ENCODE measurements around the gene GPM6B.

Gene GPM6B

DNA sequence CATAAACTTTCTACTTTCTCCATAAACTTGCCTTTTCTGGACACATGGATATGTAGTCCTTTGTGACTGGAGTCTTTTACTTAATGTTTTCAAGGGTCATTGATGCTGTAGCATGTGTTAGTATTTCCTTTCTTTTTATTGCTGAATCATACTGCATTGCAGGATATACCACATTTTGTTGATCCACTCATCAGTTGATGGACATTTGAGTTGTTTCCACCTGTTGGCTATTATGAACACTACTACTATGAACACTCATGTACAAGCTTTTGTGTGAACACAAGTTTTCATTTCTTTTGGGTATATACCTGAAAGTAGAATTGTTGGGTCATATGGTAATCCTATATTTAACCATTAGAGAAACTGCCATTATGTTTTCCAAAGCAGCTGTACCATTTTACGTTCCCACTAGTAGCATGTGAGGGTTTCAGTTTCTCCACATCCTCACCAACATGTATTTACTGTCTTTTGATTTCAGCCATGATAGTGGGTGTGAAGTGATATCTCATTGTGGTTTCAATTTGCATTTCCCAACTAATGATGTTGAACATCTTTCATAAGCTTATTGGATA lies 26.3 kb upstream of the GPM6B start:
- FAIRE-seq (peak; percentile 50), DNase-seq (ENCODE audit: insufficient read length, low spot score) (no peak)
- TF ChIP-seq POLR2A (IDR thresholded peaks at IDR 0.05; ENCODE audit: low read depth, low read length): no peak

- TF ChIP-seq PAX5 (IDR thresholded peaks at IDR 0.05; ENCODE audit: insufficient read depth, low read length, severe bottlenecking): no peak
- FAIRE-seq (no peak), DNase-seq (ENCODE audit: insufficient read length, low spot score) (no peak)
Observed at GRCh38 chrX:13840121-13840520, 23.2 kb upstream of the GPM6B start.

DNA sequence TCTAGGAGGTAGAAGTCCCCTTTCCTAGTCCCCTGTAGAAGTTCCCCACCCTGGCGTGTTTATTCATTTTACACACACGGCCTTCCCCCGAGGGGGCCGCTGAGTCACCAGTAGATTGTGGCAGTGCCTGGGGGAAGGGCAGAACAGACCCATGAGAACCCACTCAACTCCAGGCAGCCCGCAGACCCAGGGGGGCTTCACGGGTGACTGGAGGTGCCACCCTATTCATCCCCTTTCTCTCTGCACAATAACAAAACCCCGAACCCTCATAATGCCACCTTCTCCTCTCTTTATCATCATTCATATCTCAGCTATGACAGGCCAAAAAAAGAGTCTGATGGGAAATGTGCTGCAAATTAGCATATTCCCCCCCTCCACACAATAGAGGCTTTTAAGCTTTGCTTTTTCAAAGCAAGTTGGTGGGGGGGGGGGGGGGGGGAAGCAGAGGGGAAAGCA lies 20.4 kb upstream of the GPM6B start:
- DNase-seq (ENCODE audit: insufficient read length, low spot score) (no peak), FAIRE-seq (no peak)
- no peak for TF ChIP-seq POLR2AphosphoS5 (IDR thresholded peaks at IDR 0.05; ENCODE audit: low read depth, low read length)
- TF ChIP-seq TAF1 (IDR thresholded peaks at IDR 0.05; ENCODE audit: low read depth, low read length): no peak
- no peak for TF ChIP-seq POU2F2 (IDR thresholded peaks at IDR 0.05; ENCODE audit: low read depth, low read length)
- no peak for TF ChIP-seq SPI1 (IDR thresholded peaks at IDR 0.05; ENCODE audit: low read depth, low read length)
- no peak for TF ChIP-seq POLR2A (IDR thresholded peaks at IDR 0.05; ENCODE audit: low read depth, low read length)
- no peak for TF ChIP-seq PAX5 (IDR thresholded peaks at IDR 0.05; ENCODE audit: insufficient read depth, low read length, severe bottlenecking)

- FAIRE-seq: no peak
- no peak for DNase-seq (ENCODE audit: insufficient read length, low spot score)
- TF ChIP-seq PAX5 (IDR thresholded peaks at IDR 0.05; ENCODE audit: insufficient read depth, low read length, severe bottlenecking) (no peak), POLR2AphosphoS5 (IDR thresholded peaks at IDR 0.05; ENCODE audit: low read depth, low read length) (no peak), SPI1 (IDR thresholded peaks at IDR 0.05; ENCODE audit: low read depth, low read length) (no peak), POLR2A (IDR thresholded peaks at IDR 0.05; ENCODE audit: low read depth, low read length) (no peak), TAF1 (IDR thresholded peaks at IDR 0.05; ENCODE audit: low read depth, low read length) (no peak), POU2F2 (IDR thresholded peaks at IDR 0.05; ENCODE audit: low read depth, low read length) (no peak)
Observed at GRCh38 chrX:13836575-13836974, 19.7 kb upstream of the GPM6B start.

- DNase-seq (ENCODE audit: insufficient read length, low spot score) (no peak), FAIRE-seq (peak; percentile 48)
- no peak for TF ChIP-seq SPI1 (IDR thresholded peaks at IDR 0.05; ENCODE audit: low read depth, low read length)
- no peak for TF ChIP-seq PAX5 (IDR thresholded peaks at IDR 0.05; ENCODE audit: insufficient read depth, low read length, severe bottlenecking)
- TF ChIP-seq TAF1 (IDR thresholded peaks at IDR 0.05; ENCODE audit: low read depth, low read length): no peak
- no peak for TF ChIP-seq POLR2AphosphoS5 (IDR thresholded peaks at IDR 0.05; ENCODE audit: low read depth, low read length)
- TF ChIP-seq POU2F2 (IDR thresholded peaks at IDR 0.05; ENCODE audit: low read depth, low read length): no peak
- no peak for TF ChIP-seq POLR2A (IDR thresholded peaks at IDR 0.05; ENCODE audit: low read depth, low read length)
Observed at GRCh38 chrX:13835825-13836224, 18.9 kb upstream of the GPM6B start.

DNA sequence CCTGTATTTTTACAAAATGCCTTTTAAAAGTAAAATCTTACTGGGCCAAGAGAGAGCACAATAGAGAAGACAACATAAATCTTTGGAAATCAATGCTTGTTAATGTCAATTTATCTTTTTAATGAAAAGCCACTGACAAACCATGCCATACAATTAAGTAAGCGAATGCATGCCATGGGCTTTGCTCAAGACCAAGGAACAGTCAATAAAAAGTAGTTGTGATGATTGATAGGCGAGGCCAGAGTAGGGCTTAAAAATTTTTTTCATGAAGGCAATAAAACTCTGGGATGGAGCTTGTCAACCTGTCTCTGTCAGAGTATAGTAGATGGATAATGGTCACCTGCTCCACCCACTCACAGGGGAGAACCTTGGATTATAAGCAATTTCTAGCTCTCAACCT lies 17.5 kb upstream of the GPM6B start:
- no peak for TF ChIP-seq POU2F2 (IDR thresholded peaks at IDR 0.05; ENCODE audit: low read depth, low read length)
- TF ChIP-seq POLR2A (IDR thresholded peaks at IDR 0.05; ENCODE audit: low read depth, low read length): no peak
- no peak for TF ChIP-seq POLR2AphosphoS5 (IDR thresholded peaks at IDR 0.05; ENCODE audit: low read depth, low read length)
- TF ChIP-seq PAX5 (IDR thresholded peaks at IDR 0.05; ENCODE audit: insufficient read depth, low read length, severe bottlenecking): no peak
- TF ChIP-seq SPI1 (IDR thresholded peaks at IDR 0.05; ENCODE audit: low read depth, low read length): no peak
- TF ChIP-seq TAF1 (IDR thresholded peaks at IDR 0.05; ENCODE audit: low read depth, low read length): no peak
- DNase-seq (ENCODE audit: insufficient read length, low spot score): no peak
- no peak for FAIRE-seq

- FAIRE-seq (no peak), DNase-seq (ENCODE audit: insufficient read length, low spot score) (no peak)
- TF ChIP-seq SPI1 (IDR thresholded peaks at IDR 0.05; ENCODE audit: low read depth, low read length): no peak
- TF ChIP-seq POU2F2 (IDR thresholded peaks at IDR 0.05; ENCODE audit: low read depth, low read length): no peak
- no peak for TF ChIP-seq PAX5 (IDR thresholded peaks at IDR 0.05; ENCODE audit: insufficient read depth, low read length, severe bottlenecking)
- TF ChIP-seq POLR2A (IDR thresholded peaks at IDR 0.05; ENCODE audit: low read depth, low read length): no peak
- no peak for TF ChIP-seq POLR2AphosphoS5 (IDR thresholded peaks at IDR 0.05; ENCODE audit: low read depth, low read length)
- no peak for TF ChIP-seq TAF1 (IDR thresholded peaks at IDR 0.05; ENCODE audit: low read depth, low read length)
Observed at GRCh38 chrX:13829983-13830382, 13.1 kb upstream of the GPM6B start.

- DNase-seq (ENCODE audit: insufficient read length, low spot score) (no peak), FAIRE-seq (no peak)
- no peak for TF ChIP-seq PAX5 (IDR thresholded peaks at IDR 0.05; ENCODE audit: insufficient read depth, low read length, severe bottlenecking)
- no peak for TF ChIP-seq SPI1 (IDR thresholded peaks at IDR 0.05; ENCODE audit: low read depth, low read length)
- TF ChIP-seq POLR2AphosphoS5 (IDR thresholded peaks at IDR 0.05; ENCODE audit: low read depth, low read length): no peak
- no peak for TF ChIP-seq TAF1 (IDR thresholded peaks at IDR 0.05; ENCODE audit: low read depth, low read length)
- TF ChIP-seq POU2F2 (IDR thresholded peaks at IDR 0.05; ENCODE audit: low read depth, low read length): no peak
- no peak for TF ChIP-seq POLR2A (IDR thresholded peaks at IDR 0.05; ENCODE audit: low read depth, low read length)
Observed at GRCh38 chrX:13828392-13828791, 11.5 kb upstream of the GPM6B start.

DNA sequence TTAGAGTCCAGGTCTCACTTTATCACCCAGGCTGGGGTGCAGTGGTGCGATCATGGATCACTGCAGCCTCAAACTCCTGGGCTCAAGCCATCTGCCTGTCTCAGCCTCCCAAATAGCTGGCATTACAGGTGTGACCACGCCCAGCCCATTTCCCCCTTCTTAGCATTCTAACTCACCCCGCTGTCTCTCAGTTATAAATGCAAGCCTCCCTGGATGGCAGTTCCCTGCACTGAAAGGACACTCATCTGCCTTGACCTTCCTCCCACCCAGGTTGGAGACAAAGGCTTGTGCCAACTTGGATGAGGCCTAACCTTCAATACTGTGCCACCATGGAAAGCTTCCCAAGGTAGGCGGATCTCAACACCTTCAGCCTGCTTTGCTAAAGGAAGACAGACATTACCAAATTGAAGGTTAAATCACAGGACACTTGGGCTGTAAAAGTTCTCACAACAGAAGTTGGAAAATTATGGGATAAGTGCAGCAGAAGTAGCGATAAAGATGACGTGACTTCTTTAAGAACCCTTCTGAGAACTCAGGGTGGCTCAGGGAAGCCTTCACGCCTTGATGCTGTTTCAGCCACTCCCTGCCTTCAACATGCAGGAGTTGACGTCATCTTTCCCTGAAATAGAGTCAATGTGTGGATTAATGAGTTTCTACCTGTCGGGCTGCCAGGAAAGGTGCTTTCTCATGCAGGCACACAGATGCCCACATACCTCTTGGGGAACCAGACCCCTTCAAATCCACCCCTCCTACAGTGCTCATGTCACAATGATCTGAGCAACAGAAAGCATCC lies 10.6 kb upstream of the GPM6B start:
- DNase-seq (ENCODE audit: insufficient read length, low spot score): no peak
- no peak for FAIRE-seq
- TF ChIP-seq TAF1 (IDR thresholded peaks at IDR 0.05; ENCODE audit: low read depth, low read length): no peak
- TF ChIP-seq POLR2AphosphoS5 (IDR thresholded peaks at IDR 0.05; ENCODE audit: low read depth, low read length): no peak
- TF ChIP-seq PAX5 (IDR thresholded peaks at IDR 0.05; ENCODE audit: insufficient read depth, low read length, severe bottlenecking): no peak
- no peak for TF ChIP-seq SPI1 (IDR thresholded peaks at IDR 0.05; ENCODE audit: low read depth, low read length)
- no peak for TF ChIP-seq POU2F2 (IDR thresholded peaks at IDR 0.05; ENCODE audit: low read depth, low read length)
- TF ChIP-seq POLR2A (IDR thresholded peaks at IDR 0.05; ENCODE audit: low read depth, low read length): no peak

DNA sequence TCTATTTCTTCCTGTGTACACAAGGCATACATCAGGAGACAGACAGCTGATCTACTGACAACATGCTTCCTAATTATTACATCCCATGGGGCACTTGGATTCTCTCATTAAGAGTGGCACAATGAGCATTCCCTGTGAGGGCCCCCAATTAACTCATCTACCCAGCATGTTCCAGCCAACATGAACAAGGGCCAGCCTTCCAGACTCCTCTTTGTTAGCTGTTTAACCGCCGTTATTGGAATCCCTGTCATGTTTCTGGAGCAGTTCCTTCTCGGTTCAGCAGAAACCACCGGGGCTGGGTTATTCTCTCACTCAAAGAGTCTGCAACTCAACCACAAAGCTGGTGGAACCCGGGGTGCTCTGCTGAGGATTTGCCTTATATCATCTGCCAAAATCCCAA lies 9.9 kb upstream of the GPM6B start:
- DNase-seq (ENCODE audit: insufficient read length, low spot score) (no peak), FAIRE-seq (no peak)

More for the DNA sequence above, 9.9 kb upstream of the GPM6B start:
- TF ChIP-seq TAF1 (IDR thresholded peaks at IDR 0.05; ENCODE audit: low read depth, low read length) (no peak), POLR2AphosphoS5 (IDR thresholded peaks at IDR 0.05; ENCODE audit: low read depth, low read length) (no peak), PAX5 (IDR thresholded peaks at IDR 0.05; ENCODE audit: insufficient read depth, low read length, severe bottlenecking) (no peak), SPI1 (IDR thresholded peaks at IDR 0.05; ENCODE audit: low read depth, low read length) (no peak), POU2F2 (IDR thresholded peaks at IDR 0.05; ENCODE audit: low read depth, low read length) (no peak), POLR2A (IDR thresholded peaks at IDR 0.05; ENCODE audit: low read depth, low read length) (no peak)
